ENCODE data around the gene KLHDC4.

GRCh38 chr16:87675111-87675719, 90.6 kb downstream of the KLHDC4 start:
- TF ChIP-seq, protein P1, sequence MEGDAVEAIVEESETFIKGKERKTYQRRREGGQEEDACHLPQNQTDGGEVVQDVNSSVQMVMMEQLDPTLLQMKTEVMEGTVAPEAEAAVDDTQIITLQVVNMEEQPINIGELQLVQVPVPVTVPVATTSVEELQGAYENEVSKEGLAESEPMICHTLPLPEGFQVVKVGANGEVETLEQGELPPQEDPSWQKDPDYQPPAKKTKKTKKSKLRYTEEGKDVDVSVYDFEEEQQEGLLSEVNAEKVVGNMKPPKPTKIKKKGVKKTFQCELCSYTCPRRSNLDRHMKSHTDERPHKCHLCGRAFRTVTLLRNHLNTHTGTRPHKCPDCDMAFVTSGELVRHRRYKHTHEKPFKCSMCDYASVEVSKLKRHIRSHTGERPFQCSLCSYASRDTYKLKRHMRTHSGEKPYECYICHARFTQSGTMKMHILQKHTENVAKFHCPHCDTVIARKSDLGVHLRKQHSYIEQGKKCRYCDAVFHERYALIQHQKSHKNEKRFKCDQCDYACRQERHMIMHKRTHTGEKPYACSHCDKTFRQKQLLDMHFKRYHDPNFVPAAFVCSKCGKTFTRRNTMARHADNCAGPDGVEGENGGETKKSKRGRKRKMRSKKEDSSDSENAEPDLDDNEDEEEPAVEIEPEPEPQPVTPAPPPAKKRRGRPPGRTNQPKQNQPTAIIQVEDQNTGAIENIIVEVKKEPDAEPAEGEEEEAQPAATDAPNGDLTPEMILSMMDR (IDR thresholded peaks at IDR 0.05; ENCODE audit: low read length) = no peak
- TF ChIP-seq EZH2 (optimal IDR thresholded peaks at IDR 0.05; ENCODE audit: low read depth, low read length) = no peak
- TF ChIP-seq EZH2phosphoT487 (IDR thresholded peaks at IDR 0.05; ENCODE audit: low read length) = no peak

Data from MM.1S (cell line).